B cell (primary cell): Measurements from ENCODE around the gene MYH11. TPM values are rescaled to one million over a fixed set of nuclear protein-coding genes. Genes with fewer than 3 reads are reported as not detected.

Experiments
- ATAC-seq: fragments of 200-7000 bp; cut with Tn5 transposase; one replicate; pipeline ENCODE4 v1.10.0; 2021; ENCODE audit warnings: low read depth, mild to moderate bottlenecking, moderate number of reproducible peaks, moderate library complexity
- CTCF ChIA-PET: fragments of 350-600 bp; sonication (Branson Sonifier 250); formaldehyde crosslinking; loops from one replicate; lab custom pipeline; 2021; ENCODE audit warnings: antibody characterized with exemption, inconsistent platforms; lab: Charles Lee
- POLR2A ChIA-PET: fragments of 350-600 bp; sonication (Branson Sonifier 250); formaldehyde crosslinking; loops from one replicate; lab custom pipeline; 2021; ENCODE audit warnings: antibody characterized with exemption; lab: Charles Lee
- DNase-seq: peaks from one replicate; pipeline ENCODE4 v3.0.0; 2013
- H2AFZ ChIP-seq: 2 replicates; pipeline ENCODE4 v1.6.1; 2012; ENCODE audit warnings: mild to moderate bottlenecking, low read depth, low read length; ENCODE audit not compliant: insufficient read depth, poor library complexity, severe bottlenecking
- H3K27ac ChIP-seq, 2 donors: 1 replicate in 1 of 2; 2 replicates in 1 of 2; pipeline ENCODE4 v1.5.1; 2012 to 2013; ENCODE audit warnings: low read length in 2 of 2, mild to moderate bottlenecking in 2 of 2, moderate library complexity in 1 of 2
- H3K27me3 ChIP-seq, 4 experiments: fragments of 200-600 bp in 1 of 4; sonication (generic) in 1 of 4; replicated peaks in 1 of 4; 1 replicate in 2 of 4; 2 replicates in 2 of 4; pipeline versions ENCODE4 v1.6.1 to v1.7.0; 2013 to 2016; ENCODE audit warnings: low read length in 3 of 4, mild to moderate bottlenecking in 2 of 4, mixed read lengths in 1 of 4, moderate library complexity in 1 of 4; ENCODE audit not compliant: insufficient read depth in 4 of 4, control insufficient read depth in 3 of 4; ENCODE audit errors: control extremely low read depth in 1 of 4
- H3K36me3 ChIP-seq, 2 experiments: replicated peaks in 1 of 2; 1 replicate in 1 of 2; 2 replicates in 1 of 2; pipeline versions ENCODE4 v1.6.1 to v1.7.1; 2013; ENCODE audit warnings: low read length in 1 of 2; ENCODE audit not compliant: insufficient read depth in 2 of 2, control insufficient read depth in 1 of 2; ENCODE audit errors: control extremely low read depth in 1 of 2, extremely low read depth in 1 of 2
- H3K4me1 ChIP-seq, 2 donors: fragments of 200-600 bp in 1 of 2; sonication (generic) in 1 of 2; 1 replicate in 1 of 2; 2 replicates in 1 of 2; pipeline versions ENCODE4 v1.5.1 to v1.6.1; 2013 to 2017; ENCODE audit warnings: low read length in 2 of 2; ENCODE audit not compliant: control insufficient read depth in 2 of 2, insufficient read depth in 2 of 2
- H3K4me2 ChIP-seq: replicated peaks from 2 replicates; pipeline ENCODE3; 2012; ENCODE audit warnings: mild to moderate bottlenecking, low read depth, low read length; ENCODE audit not compliant: poor library complexity, severe bottlenecking
- H3K4me3 ChIP-seq, 5 experiments: fragments of 200-600 bp in 1 of 5; sonication (generic) in 1 of 5; 1 replicate in 3 of 5; 2 replicates in 2 of 5; pipeline versions ENCODE4 v1.5.1 to v1.7.0; 2011 to 2016; ENCODE audit warnings: low read length in 4 of 5, mild to moderate bottlenecking in 4 of 5, low read depth in 2 of 5, control low read depth in 1 of 5, moderate library complexity in 1 of 5; ENCODE audit not compliant: insufficient read depth in 1 of 5; ENCODE audit errors: control extremely low read depth in 1 of 5, extremely low read depth in 1 of 5
- H3K79me2 ChIP-seq: fragments of 200-600 bp; sonication (generic); one replicate; pipeline ENCODE4 v1.6.0; 2016; ENCODE audit warnings: low read length; ENCODE audit not compliant: control insufficient read depth, insufficient read depth
- H3K9ac ChIP-seq: fragments of 200-600 bp; sonication (generic); 2 replicates; pipeline ENCODE4 v1.6.1; 2017; ENCODE audit warnings: mild to moderate bottlenecking, low read length, moderate library complexity
- H3K9me3 ChIP-seq, 3 donors: one replicate each; pipeline versions ENCODE4 v1.6.1 to v1.7.1; 2013; ENCODE audit warnings: low read length in 2 of 3; ENCODE audit not compliant: control insufficient read depth in 2 of 3, insufficient read depth in 1 of 3; ENCODE audit errors: control extremely low read depth in 1 of 3
- H4K20me1 ChIP-seq: 2 replicates; pipeline ENCODE4 v1.6.0; 2012; ENCODE audit warnings: mild to moderate bottlenecking, low read length; ENCODE audit not compliant: insufficient read depth, control insufficient read depth, poor library complexity, severe bottlenecking
- H3K27ac Mint-ChIP-seq: one replicate; pipeline ENCODE4 v1.8.0; 2021; ENCODE audit warnings: mixed read lengths
- H3K27me3 Mint-ChIP-seq: one replicate; pipeline ENCODE4 v1.8.0; 2021; ENCODE audit warnings: mixed read lengths
- H3K4me1 Mint-ChIP-seq: one replicate; pipeline ENCODE4 v1.8.0; 2021; ENCODE audit warnings: mixed read lengths
- H3K4me3 Mint-ChIP-seq: one replicate; pipeline ENCODE4 v1.8.0; 2021; ENCODE audit warnings: mixed read lengths
- H3K9me3 Mint-ChIP-seq: one replicate; pipeline ENCODE4 v1.8.0; 2022; ENCODE audit warnings: mixed read lengths; ENCODE audit not compliant: insufficient read depth
- CTCF ChIP-seq: fragments of 200-600 bp; IDR thresholded peaks from one replicate; pipeline ENCODE4 v1.8.0; 2022; ENCODE audit warnings: antibody characterized with exemption, mild to moderate bottlenecking
- EZH2 ChIP-seq: IDR thresholded peaks from 2 replicates; pipeline ENCODE4 v1.6.1; 2012; ENCODE audit warnings: borderline replicate concordance, low read depth, mild to moderate bottlenecking, moderate library complexity, low read length; ENCODE audit not compliant: insufficient read depth, poor library complexity, severe bottlenecking
- WGBS: methylation state at CpG from one replicate; pipeline ENCODE4 v1.1.5; 2013; ENCODE audit warnings: missing lambda C conversion rate; ENCODE audit not compliant: insufficient coverage; 5-methylcytosine and 5-hydroxymethylcytosine counted together
- intact Hi-C: fragments of 100-400 bp; cut with micrococcal nuclease; formaldehyde crosslinking; loops from one replicate; pipeline ENCODE4 v1.10.0; 2022
- polyA plus RNA-seq: library from polyadenylated mRNA; depleted of rRNA; stranded (reverse); fragments of >200 nt; gene quantifications from 2 replicates; pipeline ENCODE4 v1.2.3, GENCODE V29; 2012
- total RNA-seq, 2 donors: library from RNA; stranded (reverse); fragments of 120-200 nt in 1 of 2; gene quantifications; 1 replicate in 1 of 2; 2 replicates in 1 of 2; pipeline versions ENCODE4 v1.2.3 to v1.2.4, GENCODE V29; 2013 to 2022

MYH11 gene
- total and polyA plus RNA-seq, 2 donors (not counting 1 experiment from before 2014, with no cell fraction given), result 0.05 to 0.16 TPM

GRCh38 chr16:15829460-15829859 is 27.4 kb downstream of the MYH11 start:
- Histone ChIP-seq H3K9me3 (no peaks in the 10 kb centered on the region), H3K4me2 (no peak overlapping the region), H3K4me1 (peaks cover 8 to 16% of the 10 kb centered on the region in 2 donors), H2AFZ (no peak overlapping the region), H4K20me1 (no peaks in the 10 kb centered on the region), H3K79me2 (no peaks in the 10 kb centered on the region), H3K36me3 (no peaks in the 10 kb centered on the region), H3K9ac (no peak overlapping the region), H3K4me3 (no peak overlapping the region), H3K27ac (no peak overlapping the region), H3K27me3 (no peaks in the 10 kb centered on the region)
- WGBS, result 63% methylated on average over 8 of the region's 9 CpGs
- ChIA-PET POLR2A (no interaction called here), CTCF (interaction anchor here (1.1 kb wide), 1 partner anchor 9 kb away, joined by 5 read pairs; no protein-coding TSS in a partner anchor)
- Mint-ChIP-seq H3K27ac (no peak overlapping the region), H3K27me3 (peaks cover 3% of the 10 kb centered on the region), H3K4me1 (peaks cover 13% of the 10 kb centered on the region), H3K9me3 (no peaks in the 10 kb centered on the region), H3K4me3 (no peak overlapping the region)
- no peak for DNase-seq
- intact Hi-C loops, result no loop called here
- TF ChIP-seq CTCF (no peak), EZH2 (no peak)
- no peak for ATAC-seq

- no peak overlapping the region for H2AFZ ChIP-seq
- CTCF ChIA-PET, result no interaction called here
- POLR2A ChIA-PET, result no interaction called here
- Mint-ChIP-seq H3K9me3 (no peaks in the 10 kb centered on the region), H3K27me3 (peaks cover 3% of the 10 kb centered on the region), H3K27ac (no peak overlapping the region), H3K4me1 (peaks cover 13% of the 10 kb centered on the region), H3K4me3 (no peak overlapping the region)
- 100% methylated on average over 3 of the region's 11 CpGs for WGBS
- no peaks in the 10 kb centered on the region for H3K36me3 ChIP-seq
- TF ChIP-seq EZH2, result no peak
- no peak for TF ChIP-seq CTCF
- no peak overlapping the region for H3K4me2 ChIP-seq
- H3K9ac ChIP-seq, result no peak overlapping the region
- no peaks in the 10 kb centered on the region for H3K9me3 ChIP-seq
- no peaks in the 10 kb centered on the region for H3K27me3 ChIP-seq
- peaks cover 8 to 16% of the 10 kb centered on the region in 2 donors for H3K4me1 ChIP-seq
- H3K27ac ChIP-seq, result no peak overlapping the region
- no peak for DNase-seq
- H3K4me3 ChIP-seq, result no peak overlapping the region
- no peaks in the 10 kb centered on the region for H4K20me1 ChIP-seq
- H3K79me2 ChIP-seq, result no peaks in the 10 kb centered on the region
- intact Hi-C loops, result no loop called here
- ATAC-seq, result no peak
Measured at GRCh38 chr16:15827709-15828343, 29.0 kb downstream of the MYH11 start.
